Frontal cortex (tissue), 4 donors: ENCODE data around the gene SAMD4B. TPM values are rescaled to one million over a fixed set of nuclear protein-coding genes. Genes with fewer than 3 reads are reported as not detected.

ENCODE experiments used
- DNase-seq, 2 donors: peaks; one replicate each; pipeline ENCODE4 v3.0.0; 2012; ENCODE audit warnings: low spot score in 2 of 2
- FAIRE-seq: peaks from 2 replicates; lab custom pipeline; 2012; peaks lifted over from hg19 to GRCh38; lab: Jason Lieb, UNC
- total RNA-seq: library from RNA; depleted of rRNA; stranded (reverse); fragments of >200 nt; gene quantifications from one replicate; pipeline ENCODE4 v1.2.3, GENCODE V29; 2014
- donor health status: control.
- donor health status: control.
- donor health status: control.

Gene SAMD4B
- total RNA-seq, 1 donor from 2014 or later = 13.0 TPM

GRCh38 chr19:39416152-39417120, 74.2 kb downstream of the SAMD4B start:
- FAIRE-seq (no peak), DNase-seq (no peak)

DNA sequence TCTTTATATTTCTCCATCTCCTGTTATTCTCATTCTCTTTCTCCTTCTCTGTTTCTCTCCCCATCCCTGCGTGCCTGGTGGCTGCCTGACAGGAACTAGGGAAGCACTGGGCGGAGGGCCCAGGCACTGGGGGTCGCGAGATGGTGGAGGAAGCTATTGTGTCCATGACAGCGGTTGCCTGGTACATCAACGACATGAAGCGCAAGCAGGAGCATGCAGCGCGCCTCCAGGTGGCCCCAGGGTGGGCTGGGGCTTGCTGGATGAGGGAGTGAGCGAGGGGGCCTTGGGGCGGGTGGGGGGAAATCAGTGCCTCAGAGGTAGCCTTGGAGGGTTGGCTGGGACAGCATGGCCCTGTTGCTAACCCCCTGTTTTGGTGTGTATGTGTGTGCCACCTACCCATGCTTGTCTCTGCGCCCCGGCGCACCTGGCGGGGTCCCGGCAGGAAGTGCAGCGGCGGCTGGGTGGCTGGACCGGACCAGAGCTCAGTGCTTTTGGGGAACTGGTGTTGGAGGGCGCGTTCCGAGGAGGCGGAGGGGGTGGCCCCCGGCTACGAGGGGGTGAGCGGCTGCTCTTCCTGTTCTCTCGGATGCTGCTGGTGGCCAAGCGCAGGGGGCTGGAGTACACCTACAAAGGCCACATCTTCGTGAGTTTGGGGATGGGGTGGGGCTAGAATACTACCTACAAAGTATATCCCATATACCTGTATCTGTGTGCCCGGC, 75.4 kb downstream of the SAMD4B start:
- DNase-seq (no peak), FAIRE-seq (no peak)

DNA sequence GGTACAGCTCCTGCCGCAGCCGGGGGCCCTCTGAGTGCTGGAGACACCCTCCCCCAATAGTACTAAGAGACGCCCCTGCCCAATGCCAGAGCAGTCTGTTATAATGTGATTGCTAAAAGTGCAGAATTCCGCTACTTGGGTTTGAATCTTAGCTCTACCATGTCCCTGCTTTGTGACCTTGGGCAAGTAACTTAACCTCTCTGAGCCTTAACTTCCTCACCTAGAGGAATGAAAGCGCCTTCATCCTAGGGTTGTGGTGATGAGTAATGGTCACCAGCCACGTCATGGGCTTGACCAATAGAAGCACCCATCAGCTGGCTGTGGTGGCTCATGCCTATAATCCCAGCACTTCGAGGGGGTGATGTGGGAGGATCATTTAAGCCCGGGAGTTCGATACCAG, 76.8 kb downstream of the SAMD4B start:
- FAIRE-seq (no peak), DNase-seq (no peak)

DNA sequence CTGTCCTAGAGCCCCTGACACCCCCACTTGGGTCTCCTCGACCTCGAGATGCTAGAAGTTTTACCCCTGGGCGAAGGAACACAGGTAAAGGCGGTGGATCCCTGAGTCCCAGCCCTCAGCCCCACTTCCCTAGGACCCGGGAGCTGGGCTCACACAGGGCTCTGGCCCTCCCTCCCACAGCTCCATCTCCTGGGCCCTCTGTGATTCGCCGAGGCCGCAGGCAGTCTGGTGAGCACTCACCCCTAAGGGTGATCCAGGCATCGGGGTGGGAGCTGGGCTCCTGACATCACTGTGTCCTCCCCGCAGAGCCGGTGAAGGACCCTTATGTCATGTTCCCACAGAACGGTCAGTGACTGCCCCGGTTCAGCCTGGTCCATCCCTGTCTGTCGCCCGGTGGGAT, 78.5 kb downstream of the SAMD4B start:
- DNase-seq (no peak), FAIRE-seq (no peak)

DNA sequence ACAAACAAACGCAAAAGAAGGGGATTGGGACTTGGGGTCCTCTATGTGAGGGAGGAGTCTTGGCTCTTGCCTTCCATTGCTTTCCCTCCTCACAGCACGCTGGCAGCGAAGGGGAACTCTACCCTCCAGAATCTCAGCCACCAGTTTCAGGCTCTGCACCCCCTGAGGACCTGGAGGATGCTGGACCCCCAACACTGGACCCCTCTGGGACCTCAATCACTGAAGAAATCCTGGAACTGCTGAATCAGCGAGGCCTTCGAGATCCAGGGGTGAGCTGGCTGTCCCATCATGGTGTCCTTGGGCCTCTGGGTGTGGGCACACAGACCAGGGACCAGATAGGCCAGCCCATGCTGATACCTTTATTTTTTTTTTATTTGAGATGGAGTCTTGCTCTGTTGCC, 79.8 kb downstream of the SAMD4B start:
- DNase-seq (no peak), FAIRE-seq (no peak)

- no peak for FAIRE-seq
- DNase-seq = no peak
These were observed 81.3 kb downstream of the SAMD4B start for GRCh38 chr19:39423258-39424086.

GRCh38 chr19:39424934-39425333, 82.7 kb downstream of the SAMD4B start:
- DNase-seq (peak in 1 of 2 donors; percentile 11), FAIRE-seq (no peak)

DNA sequence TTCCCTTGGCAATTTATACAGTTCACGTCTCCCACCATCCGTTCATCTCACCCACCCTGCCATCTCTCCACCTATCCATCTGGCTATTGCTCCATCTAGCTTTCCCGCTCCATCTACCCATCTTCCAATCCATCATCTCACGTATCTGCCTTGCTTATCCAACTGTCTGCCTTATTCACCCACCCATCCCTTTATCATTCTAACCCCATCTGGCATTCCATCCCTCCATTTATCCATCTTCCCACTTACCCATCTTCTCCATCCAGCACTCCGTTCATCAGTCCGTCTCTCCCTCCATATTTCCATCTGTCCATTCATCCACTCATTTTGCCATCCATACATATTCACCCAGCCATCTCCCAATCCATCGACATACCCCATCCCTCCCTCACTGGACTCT, 83.5 kb downstream of the SAMD4B start:
- FAIRE-seq (no peak), DNase-seq (no peak)

DNA sequence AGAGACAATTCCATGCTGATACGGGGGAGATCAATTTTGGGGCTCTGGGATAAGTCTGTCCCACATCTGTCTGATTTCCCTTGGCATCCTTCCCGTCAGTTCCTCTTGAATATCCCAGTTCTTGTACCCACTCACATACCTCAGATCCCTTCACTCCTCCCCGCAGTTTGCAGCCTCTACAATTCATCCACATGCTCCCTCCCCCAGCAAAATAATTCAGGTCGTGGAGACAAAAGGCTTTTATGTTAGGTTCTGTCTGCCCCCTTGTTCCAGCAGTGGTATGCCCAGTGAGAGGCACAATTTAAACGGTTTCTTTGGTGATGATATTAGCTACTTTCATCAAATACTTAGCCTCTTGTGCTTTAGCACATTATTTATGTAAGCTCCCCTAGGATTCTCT, 83.9 kb downstream of the SAMD4B start:
- no peak for FAIRE-seq
- DNase-seq = peak in 1 of 2 donors; percentile 18

- DNase-seq (no peak), FAIRE-seq (no peak)
These were observed 85.5 kb downstream of the SAMD4B start for GRCh38 chr19:39427707-39428106.

DNA sequence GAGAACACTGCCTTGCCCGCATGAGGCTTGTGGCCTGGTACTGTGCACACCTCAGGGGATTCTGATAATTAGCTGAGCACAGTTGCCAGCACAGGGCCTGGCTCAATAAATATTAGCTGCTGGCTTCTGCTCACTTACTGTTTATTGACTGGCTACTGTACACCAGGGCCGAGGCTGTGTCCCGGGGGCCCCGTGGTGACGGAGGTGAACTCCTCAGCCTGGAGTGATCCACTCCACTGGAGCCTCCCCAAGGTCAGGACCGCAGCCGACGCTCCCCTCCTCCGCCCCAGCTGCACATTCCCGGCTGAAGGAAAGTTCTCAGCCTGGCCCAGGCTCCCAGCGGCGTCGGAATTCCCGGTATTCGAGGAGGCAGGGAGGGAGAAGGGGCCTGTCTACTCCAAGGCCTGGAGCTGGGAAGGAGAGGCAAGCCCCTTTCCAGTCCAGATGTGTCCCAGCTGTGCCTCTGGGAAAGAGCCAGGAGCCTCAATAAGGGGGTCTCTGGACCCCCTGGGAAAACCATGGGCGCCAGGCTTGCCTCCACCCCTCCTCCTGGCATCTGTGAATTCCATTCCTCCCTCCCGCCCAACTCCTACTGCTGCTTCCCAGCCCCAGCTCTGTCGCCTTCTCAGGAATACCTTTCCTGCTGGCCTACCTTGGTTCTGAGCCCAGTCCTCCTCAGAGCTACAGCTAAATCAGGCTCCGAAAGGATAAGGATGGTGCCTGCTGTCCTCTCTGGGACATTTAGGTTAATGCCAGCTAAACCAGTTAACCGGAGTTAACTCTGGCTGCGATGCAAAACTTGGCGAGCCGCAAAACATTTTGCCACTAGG, 86.3 kb downstream of the SAMD4B start:
- DNase-seq = peak in 1 of 2 donors; percentile 35
- FAIRE-seq = no peak

- peak in 1 of 2 donors; percentile 26 for DNase-seq
These were observed 88.7 kb downstream of the SAMD4B start for GRCh38 chr19:39430675-39431593.

GRCh38 chr19:39432677-39433025, 90.4 kb downstream of the SAMD4B start:
- FAIRE-seq (no peak), DNase-seq (no peak)

More at GRCh38 chr19:39430675-39431593, 88.7 kb downstream of the SAMD4B start:
- FAIRE-seq = no peak

DNA sequence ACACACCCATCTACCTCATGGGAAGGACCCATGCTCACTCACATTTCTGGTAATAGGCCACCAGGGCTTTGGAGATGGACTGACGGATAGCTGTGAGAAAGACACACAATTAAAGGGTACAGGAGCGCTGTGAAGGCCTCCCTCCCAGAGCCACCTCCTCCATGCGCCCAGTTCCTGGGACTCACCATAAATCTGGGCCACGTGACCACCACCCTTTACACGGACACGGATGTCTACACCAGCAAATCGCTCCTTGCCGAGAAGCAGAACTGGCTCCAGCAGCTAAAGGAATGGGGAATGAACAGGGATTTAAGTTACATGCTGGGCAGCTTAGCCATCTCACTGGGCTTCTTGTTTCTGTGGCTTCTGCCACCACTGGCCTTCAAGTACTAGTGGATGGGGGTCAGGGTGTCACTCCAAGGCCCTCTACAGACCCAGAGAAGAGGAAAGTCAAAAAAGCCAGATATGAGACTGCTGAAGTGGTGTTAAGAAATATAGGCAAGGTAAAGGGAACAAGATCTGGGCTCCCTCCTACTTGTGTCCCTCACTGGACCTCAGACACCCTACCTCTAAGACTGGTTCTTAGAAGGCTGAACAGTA, 91.4 kb downstream of the SAMD4B start:
- FAIRE-seq = no peak
- DNase-seq = no peak

GRCh38 chr19:39434123-39435076, 92.2 kb downstream of the SAMD4B start:
- DNase-seq = no peak
- no peak for FAIRE-seq
